GM23248 (cell line): Measurements from ENCODE around the gene IFNE. TPM values are rescaled to one million over a fixed set of nuclear protein-coding genes. Genes with fewer than 3 reads are reported as not detected.
"Not testable (repeated sequence)": the region's sequence is repeated elsewhere in the genome, so short reads cannot be mapped to it uniquely, and the experiment has no call there.

Source experiments
- DNase-seq: peaks from one replicate; pipeline ENCODE4 v3.0.0-alpha.2; 2015
- H2AFZ ChIP-seq: fragments of 200-600 bp; sonication (generic); 2 replicates; pipeline ENCODE4 v1.6.1; 2016; ENCODE audit warnings: antibody characterized with exemption
- H3F3A ChIP-seq: fragments of 200-600 bp; sonication (generic); 2 replicates; pipeline ENCODE4 v1.6.1; 2016; ENCODE audit warnings: mild to moderate bottlenecking, antibody characterized with exemption, mixed run types; ENCODE audit not compliant: insufficient read depth
- H3K27ac ChIP-seq: fragments of 200-600 bp; sonication (generic); 2 replicates; pipeline ENCODE4 v1.5.1; 2016; ENCODE audit warnings: mild to moderate bottlenecking
- H3K27me3 ChIP-seq: fragments of 200-600 bp; sonication (generic); replicated peaks from 2 replicates; pipeline ENCODE4 v1.6.1; 2016; ENCODE audit warnings: mild to moderate bottlenecking; ENCODE audit not compliant: insufficient read depth
- H3K36me3 ChIP-seq: fragments of 200-600 bp; sonication (generic); 2 replicates; pipeline ENCODE4 v1.6.1; 2016; ENCODE audit warnings: low read depth, mild to moderate bottlenecking
- H3K4me1 ChIP-seq: fragments of 200-600 bp; sonication (generic); 2 replicates; pipeline ENCODE4 v1.6.1; 2016; ENCODE audit warnings: mild to moderate bottlenecking; ENCODE audit not compliant: insufficient read depth
- H3K4me2 ChIP-seq: fragments of 200-600 bp; sonication (generic); one replicate; pipeline ENCODE4 v1.6.1; 2016; ENCODE audit warnings: mild to moderate bottlenecking; ENCODE audit not compliant: unreplicated experiment
- H3K4me3 ChIP-seq: fragments of 200-600 bp; sonication (generic); 2 replicates; pipeline ENCODE4 v1.5.1; 2016; ENCODE audit warnings: mild to moderate bottlenecking
- H3K79me2 ChIP-seq: fragments of 200-600 bp; sonication (generic); 2 replicates; pipeline ENCODE4 v1.6.1; 2016; ENCODE audit warnings: mild to moderate bottlenecking; ENCODE audit not compliant: insufficient read depth
- H3K9ac ChIP-seq: fragments of 200-600 bp; sonication (generic); 2 replicates; pipeline ENCODE4 v1.6.1; 2016; ENCODE audit warnings: mild to moderate bottlenecking
- H3K9me2 ChIP-seq: fragments of 200-600 bp; sonication (generic); 2 replicates; pipeline ENCODE4 v1.6.1; 2016; ENCODE audit warnings: mixed run types, mild to moderate bottlenecking, moderate library complexity; ENCODE audit not compliant: insufficient read depth
- H3K9me3 ChIP-seq: fragments of 200-600 bp; sonication (generic); one replicate; pipeline ENCODE4 v1.6.1; 2017; ENCODE audit warnings: low read depth
- H4K20me1 ChIP-seq: fragments of 200-600 bp; sonication (generic); 2 replicates; pipeline ENCODE4 v1.6.0; 2016; ENCODE audit not compliant: insufficient read depth
- EZH2 ChIP-seq: fragments of 200-600 bp; sonication (generic); IDR thresholded peaks from 2 replicates; pipeline ENCODE4 v1.6.1; 2018; ENCODE audit warnings: antibody characterized with exemption, mild to moderate bottlenecking; ENCODE audit not compliant: insufficient read depth, poor library complexity, severe bottlenecking
- EZH2phosphoT487 ChIP-seq: fragments of 200-600 bp; sonication (generic); IDR thresholded peaks from 2 replicates; pipeline ENCODE4 v1.6.1; 2018; ENCODE audit warnings: antibody characterized with exemption, moderate library complexity, mild to moderate bottlenecking, low read depth; ENCODE audit not compliant: insufficient read depth
- WGBS, 2 experiments: methylation state at CpG; one replicate each; pipeline ENCODE4 v1.1.6; 2015 to 2017; ENCODE audit warnings: low lambda C conversion rate in 2 of 2, low coverage in 1 of 2; ENCODE audit errors: missing lambda C conversion rate in 2 of 2; 5-methylcytosine and 5-hydroxymethylcytosine counted together
- in situ Hi-C: fragments of 300-500 bp; cut with MboI; formaldehyde crosslinking; loops from 2 replicates; pipeline ENCODE4 v1.15.0; 2020
- polyA plus RNA-seq: library from polyadenylated mRNA; unstranded; fragments of >200 nt; fragmentation: Nextera tagmentation; extraction: Ambion mirVana; gene quantifications from 2 replicates; pipeline ENCODE4 v1.2.1, GENCODE V29; 2016
- total RNA-seq: library from RNA; depleted of rRNA; stranded (reverse); fragments of >200 nt; shearing (Covaris generic); gene quantifications from 2 replicates; pipeline ENCODE4 v1.2.3, GENCODE V29; 2014

Gene IFNE
- total and polyA plus RNA-seq, 2 experiments from 2014 or later, result 1.3 to 1.8 TPM

GRCh38 chr9:21454149-21454548 is 28.0 kb downstream of the IFNE start:
- peak overlapping the region; percentile 51 for H3K4me2 ChIP-seq
- H3K4me3 ChIP-seq, result no peak overlapping the region
- WGBS, 2 experiments, result 91 to 94% methylated on average over 2 of the region's 2 CpGs
- peaks cover 14% of the 10 kb centered on the region for H3K36me3 ChIP-seq
- peaks cover 44% of the 10 kb centered on the region for H3K4me1 ChIP-seq
- H3K79me2 ChIP-seq, result no peaks in the 10 kb centered on the region; the same call in 1 of the 2 replicates
- no peaks in the 10 kb centered on the region for H3K9me2 ChIP-seq
- 0 out of 2 replicates have a peak overlapping the region, but pooled peaks have one; percentile 7 for H3K9ac ChIP-seq
- peaks cover 81% of the 10 kb centered on the region for H3F3A ChIP-seq
- H4K20me1 ChIP-seq, result no peaks in the 10 kb centered on the region
- H3K27ac ChIP-seq, result peak overlapping the region; percentile 55
- no peak for TF ChIP-seq EZH2
- TF ChIP-seq EZH2phosphoT487, result no peak
- peak; percentile 78 for DNase-seq
- no peaks in the 10 kb centered on the region for H3K27me3 ChIP-seq
- H3K9me3 ChIP-seq, result no peaks in the 10 kb centered on the region
- H2AFZ ChIP-seq, result no peak overlapping the region
- in situ Hi-C loops, result no loop called here

GRCh38 chr9:21452681-21453080 is 29.4 kb downstream of the IFNE start:
- Histone ChIP-seq H2AFZ (no peak overlapping the region), H3K27ac (no peak overlapping the region), H3K4me2 (no peak overlapping the region), H3K4me3 (no peak overlapping the region), H3K9ac (no peak overlapping the region), H3K27me3 (no peaks in the 10 kb centered on the region), H3K9me3 (no peaks in the 10 kb centered on the region), H3F3A (peaks cover 91% of the 10 kb centered on the region), H3K79me2 (no peaks in the 10 kb centered on the region; the same call in 1 of the 2 replicates), H3K36me3 (peaks cover 14% of the 10 kb centered on the region), H3K9me2 (no peaks in the 10 kb centered on the region), H3K4me1 (peaks cover 44% of the 10 kb centered on the region), H4K20me1 (no peaks in the 10 kb centered on the region)
- TF ChIP-seq EZH2 (no peak), EZH2phosphoT487 (no peak)
- 75 to 78% methylated on average over 4 of the region's 4 CpGs for WGBS, 2 experiments
- in situ Hi-C loops, result no loop called here
- DNase-seq, result no peak

- Histone ChIP-seq H3K4me3 (no peak overlapping the region), H3K79me2 (no peaks in the 10 kb centered on the region; the same call in 1 of the 2 replicates), H3K9me3 (no peaks in the 10 kb centered on the region), H3K27me3 (no peaks in the 10 kb centered on the region), H3K4me1 (peaks cover 47% of the 10 kb centered on the region), H3K9me2 (no peaks in the 10 kb centered on the region), H3K36me3 (peaks cover 14% of the 10 kb centered on the region), H3F3A (peaks cover 92% of the 10 kb centered on the region), H3K4me2 (no peak overlapping the region), H2AFZ (no peak overlapping the region), H3K27ac (peak overlapping the region; percentile 18), H3K9ac (no peak overlapping the region), H4K20me1 (no peaks in the 10 kb centered on the region)
- DNase-seq, result peak; percentile 52
- 88 to 89% methylated on average over 4 of the region's 4 CpGs for WGBS, 2 experiments
- in situ Hi-C loops, result no loop called here
- TF ChIP-seq EZH2 (no peak), EZH2phosphoT487 (no peak)
These were observed 31.2 kb downstream of the IFNE start for GRCh38 chr9:21450733-21451394.

GRCh38 chr9:21449312-21449711 is 32.8 kb downstream of the IFNE start:
- H3K9ac ChIP-seq, H3K4me2 ChIP-seq, H3K27me3 ChIP-seq, H3K9me2 ChIP-seq, H3K4me3 ChIP-seq, H3K9me3 ChIP-seq, in situ Hi-C loops, H2AFZ ChIP-seq, H3K79me2 ChIP-seq, H3K27ac ChIP-seq, H4K20me1 ChIP-seq: not testable (repeated sequence)
- Histone ChIP-seq H3K36me3 (peaks cover 14% of the 10 kb centered on the region), H3F3A (peaks cover 91% of the 10 kb centered on the region), H3K4me1 (peaks cover 38% of the 10 kb centered on the region)
- DNase-seq, result peak; percentile 45
- WGBS, 2 experiments, result 84 to 89% methylated on average over 5 of the region's 5 CpGs
